Activated CD8-positive, alpha-beta memory T cell treated with anti-CD3 and anti-CD28 coated beads, Interleukin-2, amount 50 U/mL, for 24 hours (primary cell): Measurements from ENCODE around the gene NETO2.
"Not testable (repeated sequence)": the region's sequence is repeated elsewhere in the genome, so short reads cannot be mapped to it uniquely, and the experiment has no call there.

ENCODE experiments used
- DNase-seq: peaks from one replicate; pipeline ENCODE4 v3.0.0-alpha.2; 2020; ENCODE audit errors: extremely low read depth

The NETO2 gene

GRCh38 chr16:47136099-47136842, 7.5 kb downstream of the NETO2 start:
- DNase-seq: no peak

GRCh38 chr16:47134550-47134949, 9.2 kb downstream of the NETO2 start:
- DNase-seq: no peak

GRCh38 chr16:47132308-47132707, 11.4 kb downstream of the NETO2 start:
- no peak for DNase-seq

GRCh38 chr16:47129755-47130435, 13.8 kb downstream of the NETO2 start:
- DNase-seq: no peak

GRCh38 chr16:47127541-47127940, 16.2 kb downstream of the NETO2 start:
- DNase-seq: no peak

GRCh38 chr16:47125757-47126156, 18.0 kb downstream of the NETO2 start:
- DNase-seq: no peak

- DNase-seq: no peak
Measured at GRCh38 chr16:47113130-47113529, 30.6 kb downstream of the NETO2 start.

- no peak for DNase-seq
Measured at GRCh38 chr16:47110939-47111338, 32.8 kb downstream of the NETO2 start.

GRCh38 chr16:47109361-47109760, 34.4 kb downstream of the NETO2 start:
- no peak for DNase-seq

- DNase-seq: not testable (repeated sequence)
Measured at GRCh38 chr16:47102921-47103320, 40.8 kb downstream of the NETO2 start.

- DNase-seq: not testable (repeated sequence)
Measured at GRCh38 chr16:47097154-47097553, 46.6 kb downstream of the NETO2 start.

GRCh38 chr16:47096297-47096696, 47.4 kb downstream of the NETO2 start:
- DNase-seq: no peak

GRCh38 chr16:47084198-47084597, 59.5 kb downstream of the NETO2 start:
- DNase-seq: no peak

GRCh38 chr16:47082099-47082865, 61.5 kb downstream of the NETO2 start:
- DNase-seq: no peak

GRCh38 chr16:47081115-47081514, 62.6 kb downstream of the NETO2 start:
- no peak for DNase-seq

GRCh38 chr16:47079860-47080259, 63.9 kb downstream of the NETO2 start:
- no peak for DNase-seq

- DNase-seq: no peak
Measured at GRCh38 chr16:47073223-47074155, 70.3 kb downstream of the NETO2 start.

GRCh38 chr16:47072158-47072557, 71.6 kb downstream of the NETO2 start:
- no peak for DNase-seq

GRCh38 chr16:47069841-47070584, 73.7 kb downstream of the NETO2 start:
- no peak for DNase-seq

- DNase-seq: no peak
Measured at GRCh38 chr16:47069313-47069712, 74.4 kb downstream of the NETO2 start.

GRCh38 chr16:47067203-47067602, 76.5 kb downstream of the NETO2 start:
- DNase-seq: no peak
